OCI-LY1 (cell line): ENCODE measurements around the gene ULBP2.
"Not testable (repeated sequence)": the region's sequence is repeated elsewhere in the genome, so short reads cannot be mapped to it uniquely, and the experiment has no call there.

Experiments used
- H2AFZ ChIP-seq: fragments of 200-600 bp; sonication (generic), shearing (Covaris generic); 2 replicates; pipeline ENCODE4 v1.6.0; 2014; ENCODE audit warnings: antibody characterized with exemption, mild to moderate bottlenecking, low read length
- H3F3A ChIP-seq: fragments of 200-600 bp; sonication (generic), shearing (Covaris generic); 2 replicates; pipeline ENCODE4 v1.6.0; 2014; ENCODE audit warnings: mild to moderate bottlenecking, antibody characterized with exemption, low read length, moderate library complexity; ENCODE audit not compliant: insufficient read depth
- H3K27ac ChIP-seq: fragments of 200-600 bp; sonication (generic); 2 replicates; pipeline ENCODE4 v1.5.1; 2014; ENCODE audit warnings: low read length, mixed run types, mild to moderate bottlenecking, low read depth; ENCODE audit not compliant: poor library complexity, severe bottlenecking
- H3K27me3 ChIP-seq: fragments of 200-600 bp; sonication (generic); 2 replicates; pipeline ENCODE4 v1.6.0; 2014; ENCODE audit warnings: antibody characterized with exemption, mild to moderate bottlenecking, low read length, moderate library complexity; ENCODE audit not compliant: insufficient read depth
- H3K36me3 ChIP-seq: fragments of 200-600 bp; sonication (generic); 2 replicates; pipeline ENCODE4 v1.6.1; 2014; ENCODE audit warnings: mild to moderate bottlenecking, antibody characterized with exemption, low read length, moderate library complexity, mixed read lengths; ENCODE audit not compliant: insufficient read depth
- H3K4me1 ChIP-seq: fragments of 200-600 bp; sonication (generic); 2 replicates; pipeline ENCODE4 v1.5.1; 2014; ENCODE audit warnings: mild to moderate bottlenecking, low read length, moderate library complexity; ENCODE audit not compliant: insufficient read depth, severe bottlenecking
- H3K4me2 ChIP-seq: fragments of 200-600 bp; sonication (generic), shearing (Covaris generic); 2 replicates; pipeline ENCODE4 v1.6.1; 2014; ENCODE audit warnings: low read length
- H3K4me3 ChIP-seq: fragments of 200-600 bp; sonication (generic); 2 replicates; pipeline ENCODE4 v1.5.1; 2014; ENCODE audit warnings: low read length, low read depth, mild to moderate bottlenecking, mixed read lengths; ENCODE audit not compliant: poor library complexity, severe bottlenecking
- H3K79me2 ChIP-seq: fragments of 200-600 bp; shearing (Covaris generic); 2 replicates; pipeline ENCODE4 v1.6.1; 2016; ENCODE audit warnings: mixed run types, low read length, mixed read lengths; ENCODE audit not compliant: insufficient read depth
- H3K9ac ChIP-seq: fragments of 200-600 bp; sonication (generic), shearing (Covaris generic); 2 replicates; pipeline ENCODE4 v1.6.1; 2014; ENCODE audit warnings: mild to moderate bottlenecking, low read length, mixed read lengths
- H3K9me2 ChIP-seq: fragments of 200-600 bp; sonication (generic), shearing (Covaris generic); 2 replicates; pipeline ENCODE4 v1.6.1; 2014; ENCODE audit warnings: low read depth, mild to moderate bottlenecking, low read length, mixed read lengths
- H3K9me3 ChIP-seq: fragments of 200-600 bp; shearing (Covaris generic); 2 replicates; pipeline ENCODE4 v1.6.1; 2014; ENCODE audit warnings: low read length, mixed read lengths
- H4K20me1 ChIP-seq: fragments of 200-600 bp; sonication (generic), shearing (Covaris generic); 2 replicates; pipeline ENCODE4 v1.6.0; 2016; ENCODE audit warnings: mild to moderate bottlenecking, low read length; ENCODE audit not compliant: insufficient read depth
- EZH2 ChIP-seq: fragments of 200-600 bp; sonication (generic), shearing (Covaris generic); IDR thresholded peaks from 2 replicates; pipeline ENCODE4 v1.8.0; 2017; ENCODE audit warnings: borderline replicate concordance, mixed run types, mild to moderate bottlenecking, antibody characterized with exemption, low read length, moderate library complexity, mixed read lengths
- TF ChIP-seq, protein P1 (sequence below): fragments of 200-600 bp; sonication (generic), shearing (Covaris generic); IDR thresholded peaks from 2 replicates; pipeline ENCODE4 v1.5.1; 2017; ENCODE audit warnings: mild to moderate bottlenecking, antibody characterized with exemption, low read length, moderate library complexity, mixed read lengths

Gene ULBP2

DNA sequence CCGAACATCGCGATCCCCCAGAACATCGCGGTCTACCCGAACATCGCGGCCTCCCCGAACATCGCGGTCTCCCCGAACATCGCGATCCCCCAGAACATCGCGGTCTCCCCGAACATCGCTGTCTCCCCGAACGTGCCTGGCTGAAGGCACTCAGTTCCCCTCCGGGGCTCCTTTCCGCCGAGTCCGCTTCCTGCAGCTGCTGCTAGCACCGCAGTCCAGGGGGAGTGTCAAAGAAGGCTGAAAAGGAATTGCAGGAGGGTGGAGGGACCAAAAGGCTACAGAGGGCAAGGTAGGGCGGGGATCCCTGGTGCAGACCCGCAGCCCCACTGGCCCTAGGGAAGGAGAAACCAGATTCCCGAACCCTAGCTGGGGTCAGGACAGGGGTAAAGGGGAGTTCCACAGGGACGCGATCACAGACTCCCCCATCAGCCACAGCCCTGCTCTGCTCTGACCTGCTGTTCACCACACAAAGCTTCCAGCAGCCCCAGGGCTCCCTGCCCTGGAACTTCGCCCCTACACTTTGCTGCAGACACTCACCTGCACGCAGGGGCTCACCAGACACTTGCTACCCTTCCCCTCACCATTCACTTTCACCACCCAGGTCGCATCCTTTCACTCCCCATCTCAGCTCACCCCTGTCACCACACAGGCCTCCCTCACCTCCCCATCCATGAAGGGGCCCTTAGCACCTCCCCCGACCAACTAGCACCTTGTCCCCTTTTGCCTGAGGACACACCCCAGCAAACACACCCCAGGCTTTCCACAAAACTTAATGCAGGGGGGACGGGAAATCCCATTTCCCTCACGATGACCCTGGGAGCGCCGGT is 23.6 kb downstream of the ULBP2 start:
- no peaks in the 10 kb centered on the region for H3K36me3 ChIP-seq
- no peaks in the 10 kb centered on the region for H3K9me2 ChIP-seq
- H4K20me1 ChIP-seq = no peaks in the 10 kb centered on the region
- H2AFZ ChIP-seq = no peak overlapping the region
- no peaks in the 10 kb centered on the region for H3K79me2 ChIP-seq
- H3K27ac ChIP-seq = no peak overlapping the region
- TF ChIP-seq, protein P1, sequence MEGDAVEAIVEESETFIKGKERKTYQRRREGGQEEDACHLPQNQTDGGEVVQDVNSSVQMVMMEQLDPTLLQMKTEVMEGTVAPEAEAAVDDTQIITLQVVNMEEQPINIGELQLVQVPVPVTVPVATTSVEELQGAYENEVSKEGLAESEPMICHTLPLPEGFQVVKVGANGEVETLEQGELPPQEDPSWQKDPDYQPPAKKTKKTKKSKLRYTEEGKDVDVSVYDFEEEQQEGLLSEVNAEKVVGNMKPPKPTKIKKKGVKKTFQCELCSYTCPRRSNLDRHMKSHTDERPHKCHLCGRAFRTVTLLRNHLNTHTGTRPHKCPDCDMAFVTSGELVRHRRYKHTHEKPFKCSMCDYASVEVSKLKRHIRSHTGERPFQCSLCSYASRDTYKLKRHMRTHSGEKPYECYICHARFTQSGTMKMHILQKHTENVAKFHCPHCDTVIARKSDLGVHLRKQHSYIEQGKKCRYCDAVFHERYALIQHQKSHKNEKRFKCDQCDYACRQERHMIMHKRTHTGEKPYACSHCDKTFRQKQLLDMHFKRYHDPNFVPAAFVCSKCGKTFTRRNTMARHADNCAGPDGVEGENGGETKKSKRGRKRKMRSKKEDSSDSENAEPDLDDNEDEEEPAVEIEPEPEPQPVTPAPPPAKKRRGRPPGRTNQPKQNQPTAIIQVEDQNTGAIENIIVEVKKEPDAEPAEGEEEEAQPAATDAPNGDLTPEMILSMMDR = no peak
- no peak for TF ChIP-seq EZH2
- H3F3A ChIP-seq = no peaks in the 10 kb centered on the region
- peaks cover 11% of the 10 kb centered on the region for H3K4me1 ChIP-seq
- no peak overlapping the region for H3K9ac ChIP-seq
- no peak overlapping the region for H3K4me2 ChIP-seq
- no peaks in the 10 kb centered on the region for H3K9me3 ChIP-seq
- H3K27me3 ChIP-seq = no peaks in the 10 kb centered on the region
- no peak overlapping the region for H3K4me3 ChIP-seq

DNA sequence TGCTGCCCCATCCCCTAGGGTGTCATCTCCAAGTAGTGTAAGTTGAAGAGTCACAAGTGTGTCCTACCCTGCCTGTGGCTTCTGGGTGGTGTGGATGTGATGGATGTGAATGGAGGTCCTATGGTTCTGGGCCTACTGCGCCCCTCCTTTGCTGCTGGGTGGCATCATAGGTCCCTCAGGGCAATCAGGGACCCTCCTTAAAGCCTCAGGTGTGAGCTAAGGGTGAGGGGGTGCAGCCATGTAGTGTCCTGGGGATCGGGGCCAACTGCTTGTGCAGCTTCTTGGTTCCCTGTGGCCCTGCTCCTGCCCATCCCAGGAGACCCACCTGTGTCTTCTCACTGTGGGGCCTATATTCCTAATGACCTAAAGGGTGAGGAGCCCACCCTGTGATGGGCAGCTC is 24.5 kb downstream of the ULBP2 start:
- H3K9ac ChIP-seq, H3K4me2 ChIP-seq, H3K79me2 ChIP-seq, H4K20me1 ChIP-seq, H3K27ac ChIP-seq, H3K36me3 ChIP-seq, H3K4me3 ChIP-seq, H3K9me3 ChIP-seq, H3K27me3 ChIP-seq, H3F3A ChIP-seq, H2AFZ ChIP-seq, H3K9me2 ChIP-seq: not testable (repeated sequence)
- peaks cover 11% of the 10 kb centered on the region for H3K4me1 ChIP-seq

DNA sequence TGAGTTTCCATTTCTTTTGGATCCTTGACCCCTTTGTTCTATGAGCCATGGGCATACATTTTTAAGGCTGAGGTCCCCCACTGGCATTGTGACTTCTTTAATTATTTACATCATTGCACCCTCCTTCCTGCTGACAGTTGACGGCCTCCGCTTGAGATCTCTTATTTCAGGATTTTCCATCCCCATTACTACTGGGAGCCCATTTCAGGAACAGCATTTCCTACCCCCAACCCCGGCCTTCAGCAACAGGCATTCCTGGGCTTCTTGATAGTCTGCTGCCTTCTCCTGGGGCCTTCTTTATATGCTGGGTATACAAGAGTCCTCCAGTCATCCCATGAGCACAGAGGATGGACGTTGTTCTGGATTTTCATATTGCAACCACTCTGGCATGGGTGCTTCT is 25.8 kb downstream of the ULBP2 start:
- no peaks in the 10 kb centered on the region for H3K79me2 ChIP-seq
- no peak for TF ChIP-seq EZH2
- TF ChIP-seq, protein P1 = no peak
- H3K9me2 ChIP-seq = no peaks in the 10 kb centered on the region
- no peak overlapping the region for H3K9ac ChIP-seq
- H2AFZ ChIP-seq = no peak overlapping the region
- no peaks in the 10 kb centered on the region for H3K9me3 ChIP-seq
- H4K20me1 ChIP-seq = no peaks in the 10 kb centered on the region
- no peaks in the 10 kb centered on the region for H3F3A ChIP-seq
- H3K27me3 ChIP-seq = no peaks in the 10 kb centered on the region
- no peaks in the 10 kb centered on the region for H3K36me3 ChIP-seq
- no peak overlapping the region for H3K4me2 ChIP-seq
- peaks cover 11% of the 10 kb centered on the region for H3K4me1 ChIP-seq
- H3K4me3 ChIP-seq = no peak overlapping the region
- no peak overlapping the region for H3K27ac ChIP-seq

DNA sequence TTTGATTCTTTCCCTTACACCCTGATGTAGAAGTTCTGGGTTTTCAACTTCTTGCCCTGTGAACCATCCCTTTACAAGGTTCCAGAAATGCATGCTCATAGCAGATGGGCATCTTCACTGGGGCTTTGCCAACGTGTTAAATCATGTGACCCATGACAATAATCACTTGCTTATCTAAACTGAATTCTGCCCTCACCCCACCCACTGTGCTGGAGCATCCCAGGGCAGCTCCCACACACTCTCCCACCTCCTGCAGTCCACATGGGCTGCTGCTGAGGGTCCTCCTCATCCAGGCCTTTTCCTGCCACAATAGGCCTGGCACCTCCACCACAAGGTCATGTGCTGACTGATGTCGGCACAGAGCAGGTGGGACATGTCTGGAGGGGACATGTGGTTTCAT is 26.2 kb downstream of the ULBP2 start:
- not testable (repeated sequence) for H3K4me2 ChIP-seq, H3K9ac ChIP-seq, H3K4me3 ChIP-seq, H4K20me1 ChIP-seq, H3K36me3 ChIP-seq, H2AFZ ChIP-seq, H3K9me3 ChIP-seq, H3F3A ChIP-seq, H3K9me2 ChIP-seq, H3K4me1 ChIP-seq, H3K27ac ChIP-seq, H3K27me3 ChIP-seq, H3K79me2 ChIP-seq

DNA sequence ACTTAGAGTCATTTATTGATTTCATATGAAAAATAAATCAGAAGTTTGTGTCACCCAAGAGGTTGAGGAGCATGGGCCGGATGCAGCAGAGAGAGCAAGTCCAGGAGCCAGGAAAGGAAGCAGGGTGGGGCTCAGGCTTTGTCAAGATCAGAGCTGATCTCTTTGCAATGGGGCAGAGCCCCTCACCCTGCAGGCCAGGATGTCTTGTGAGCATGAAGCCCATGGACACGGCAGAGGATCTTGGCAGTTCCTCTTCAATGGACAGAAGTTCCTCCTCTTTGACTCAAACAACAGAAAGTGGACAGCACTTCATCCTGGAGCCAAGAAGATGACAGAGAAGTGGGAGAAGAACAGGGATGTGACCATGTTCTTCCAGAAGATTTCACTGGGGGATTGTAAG is 27.1 kb downstream of the ULBP2 start:
- not testable (repeated sequence) for H3K27ac ChIP-seq, H3K4me3 ChIP-seq, H3K4me1 ChIP-seq, H3K36me3 ChIP-seq, H3F3A ChIP-seq, H3K9ac ChIP-seq, H3K27me3 ChIP-seq, H3K4me2 ChIP-seq, H3K79me2 ChIP-seq, H3K9me3 ChIP-seq, H2AFZ ChIP-seq, H4K20me1 ChIP-seq, H3K9me2 ChIP-seq
